Cortex of kidney (tissue), 1 donor: ENCODE results near the gene RET.

Source experiments
- DNase-seq: peaks from one replicate; lab custom pipeline; 2025; lab: John Stamatoyannopoulos, UW

RET gene

GRCh38 chr10:43108951-43109350 lies 32.1 kb downstream of the RET start:
- DNase-seq, result no peak

- DNase-seq, result no peak
Observed at GRCh38 chr10:43109671-43110249, 32.9 kb downstream of the RET start.

- no peak for DNase-seq
Observed at GRCh38 chr10:43110338-43111071, 33.6 kb downstream of the RET start.

GRCh38 chr10:43111101-43111500 lies 34.2 kb downstream of the RET start:
- DNase-seq, result no peak

GRCh38 chr10:43111921-43112607 lies 35.2 kb downstream of the RET start:
- no peak for DNase-seq

- no peak for DNase-seq
Observed at GRCh38 chr10:43112608-43112961, 35.7 kb downstream of the RET start.

GRCh38 chr10:43113201-43114087 lies 36.6 kb downstream of the RET start:
- no peak for DNase-seq

GRCh38 chr10:43114088-43114742 lies 37.3 kb downstream of the RET start:
- DNase-seq, result no peak

GRCh38 chr10:43114743-43115611 lies 38.1 kb downstream of the RET start:
- no peak for DNase-seq

- no peak for DNase-seq
Observed at GRCh38 chr10:43115881-43116595, 39.2 kb downstream of the RET start.

GRCh38 chr10:43116596-43116995 lies 39.7 kb downstream of the RET start:
- DNase-seq, result no peak

- no peak for DNase-seq
Observed at GRCh38 chr10:43117031-43117776, 40.3 kb downstream of the RET start.

- no peak for DNase-seq
Observed at GRCh38 chr10:43117777-43118583, 41.1 kb downstream of the RET start.

- DNase-seq, result no peak
Observed at GRCh38 chr10:43118631-43119415, 42.0 kb downstream of the RET start.

GRCh38 chr10:43119416-43120115 lies 42.7 kb downstream of the RET start:
- DNase-seq, result no peak

- no peak for DNase-seq
Observed at GRCh38 chr10:43120116-43120928, 43.5 kb downstream of the RET start.
